ENCODE results near the gene C22orf31.
A peak's percentile ranks its signal among the peaks of the same experiment; 100 is the strongest.
"Not testable (repeated sequence)": the region's sequence is repeated elsewhere in the genome, so short reads cannot be mapped to it uniquely, and the experiment has no call there.

The C22orf31 gene

DNA sequence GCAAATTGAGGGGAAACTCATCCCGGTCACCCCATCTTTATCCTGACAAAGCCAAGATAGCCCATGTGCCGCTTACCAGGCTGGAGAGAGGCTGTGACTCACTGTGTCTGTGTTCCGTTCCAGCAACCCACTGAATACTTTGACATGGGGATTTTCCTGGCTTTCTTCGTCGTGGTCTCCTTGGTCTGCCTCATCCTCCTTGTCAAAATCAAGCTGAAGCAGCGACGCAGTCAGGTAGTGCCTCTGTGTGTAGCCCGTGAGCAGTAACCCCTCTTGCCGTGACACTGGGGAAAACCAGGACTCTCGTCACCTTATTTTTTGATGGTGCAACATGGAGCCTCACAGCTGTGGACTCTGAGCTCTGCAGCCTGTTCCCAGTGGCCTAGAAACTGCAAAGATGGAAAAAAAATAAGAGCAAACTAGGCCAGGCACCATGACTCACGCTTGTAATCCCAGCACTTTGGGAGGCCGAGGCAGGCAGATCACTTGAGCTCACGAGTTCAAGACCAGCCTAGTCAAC, 16.9 kb downstream of the C22orf31 start:
- H3K4me3 ChIP-seq (ENCODE audit: low read depth, low read length): no peak overlapping the region
- no peak for TF ChIP-seq CTCF (IDR thresholded peaks at IDR 0.05; ENCODE audit: low read depth, low read length, missing control alignments)
- DNase-seq (ENCODE audit: low read depth): no peak

DNA sequence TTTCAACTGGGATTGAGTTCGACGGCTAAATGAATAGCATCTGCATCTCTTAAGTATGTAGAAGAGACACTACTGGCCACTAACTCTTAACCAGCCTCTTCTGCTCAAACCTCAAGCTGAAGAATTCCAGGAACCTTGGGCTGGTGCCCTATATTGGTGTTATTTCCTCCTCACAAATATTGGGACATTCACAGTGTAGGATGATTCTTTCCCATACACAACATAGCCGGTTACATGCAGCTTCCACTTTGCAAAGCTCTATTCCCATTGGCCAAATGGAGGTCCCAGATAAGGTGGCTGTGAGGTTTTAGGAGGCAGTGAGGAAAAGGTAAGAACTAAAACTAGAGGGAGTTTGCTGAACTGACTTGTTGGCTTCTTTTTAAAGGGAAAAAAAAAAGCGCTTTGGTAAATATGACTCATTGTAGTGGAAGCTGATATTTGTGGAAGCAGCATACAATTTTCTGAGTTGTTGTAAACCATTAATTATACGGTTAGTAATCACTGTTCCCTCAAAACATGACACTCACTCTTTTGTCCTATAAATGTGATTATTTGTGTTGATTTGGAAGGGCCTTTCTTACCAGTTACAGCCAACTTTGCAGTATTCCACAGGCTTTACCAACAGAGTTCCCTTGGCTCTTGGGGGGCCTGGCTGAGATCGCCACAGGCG, 17.6 kb downstream of the C22orf31 start:
- H3K4me3 ChIP-seq (ENCODE audit: low read depth, low read length): no peak overlapping the region
- TF ChIP-seq CTCF (IDR thresholded peaks at IDR 0.05; ENCODE audit: low read depth, low read length, missing control alignments): no peak
- DNase-seq (ENCODE audit: low read depth): no peak

- TF ChIP-seq CTCF (IDR thresholded peaks at IDR 0.05; ENCODE audit: low read depth, low read length, missing control alignments): no peak
- H3K4me3 ChIP-seq (ENCODE audit: low read depth, low read length): no peak overlapping the region
- no peak for DNase-seq (ENCODE audit: low read depth)
These were observed 20.2 kb downstream of the C22orf31 start for GRCh38 chr22:29041408-29041807.

DNA sequence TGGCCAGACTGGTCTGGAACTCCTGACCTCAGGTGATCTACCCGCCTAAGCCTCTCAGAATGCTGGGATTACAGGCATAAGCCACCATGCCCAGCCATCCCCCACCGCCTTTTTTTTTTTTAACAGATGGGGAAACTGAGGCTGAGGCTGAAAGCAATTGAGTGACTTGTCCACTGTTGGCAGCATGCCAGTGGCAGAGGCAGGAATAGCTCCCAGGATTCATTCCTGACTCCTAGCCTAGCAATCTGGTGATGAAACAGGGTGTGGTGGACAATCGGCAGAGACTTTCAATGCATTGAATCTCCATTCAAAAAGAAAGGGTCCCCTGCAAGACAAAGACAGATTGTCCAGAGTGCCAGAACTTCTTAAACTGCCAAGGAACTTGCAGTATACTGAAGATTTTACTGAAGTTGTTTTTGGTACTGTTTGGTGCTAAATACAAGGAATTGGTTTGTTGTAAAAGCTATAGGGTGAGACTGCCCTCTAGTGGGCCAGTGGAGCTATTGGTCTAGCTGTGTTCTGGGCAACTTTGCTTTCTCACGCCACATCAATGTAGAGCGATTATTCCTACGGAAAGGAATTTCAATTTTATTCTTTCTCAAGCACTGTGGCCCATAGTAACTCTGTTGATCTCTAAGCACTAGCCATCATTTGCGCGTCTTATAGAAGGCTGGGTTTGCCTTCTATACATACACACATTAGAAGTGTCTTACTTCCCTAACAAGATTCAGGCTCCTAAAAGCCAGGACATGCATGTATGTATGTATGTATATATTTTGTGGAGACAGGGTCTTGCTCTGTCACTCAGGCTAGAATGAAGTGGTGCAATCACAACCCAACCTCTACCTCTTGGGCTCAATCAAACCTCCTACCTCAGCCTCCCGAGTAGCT, 21.0 kb downstream of the C22orf31 start:
- peak; percentile 94 for TF ChIP-seq CTCF (IDR thresholded peaks at IDR 0.05; ENCODE audit: low read depth, low read length, missing control alignments)
- peak; percentile 36 for DNase-seq (ENCODE audit: low read depth)
- no peak overlapping the region for H3K4me3 ChIP-seq (ENCODE audit: low read depth, low read length)

GRCh38 chr22:29039684-29040083, 21.9 kb downstream of the C22orf31 start:
- DNase-seq (ENCODE audit: low read depth); H3K4me3 ChIP-seq (ENCODE audit: low read depth, low read length): not testable (repeated sequence)

DNA sequence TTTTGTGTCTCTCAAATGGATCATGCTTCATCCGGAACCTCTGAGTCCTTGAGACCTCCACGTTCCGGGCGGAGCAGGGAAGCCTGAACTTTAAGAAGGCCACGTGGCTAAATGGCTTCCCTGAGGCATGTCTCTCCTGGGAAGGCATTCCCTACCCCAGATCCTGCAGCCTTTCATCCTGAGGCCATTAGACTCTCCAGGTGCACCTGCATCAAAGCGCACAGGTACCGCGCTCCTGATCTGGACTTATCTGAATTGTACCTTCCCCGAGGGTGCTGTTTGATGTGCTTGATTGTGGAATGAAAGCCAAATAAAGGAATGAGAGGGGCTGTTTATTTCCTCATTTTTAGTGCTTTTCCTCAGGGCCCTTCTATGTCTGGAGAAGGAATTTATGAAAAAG, 22.5 kb downstream of the C22orf31 start:
- H3K4me3 ChIP-seq (ENCODE audit: low read depth, low read length): no peak overlapping the region
- TF ChIP-seq CTCF (IDR thresholded peaks at IDR 0.05; ENCODE audit: low read depth, low read length, missing control alignments): no peak
- DNase-seq (ENCODE audit: low read depth): no peak

GRCh38 chr22:29037340-29037932, 24.2 kb downstream of the C22orf31 start:
- H3K4me3 ChIP-seq (ENCODE audit: low read depth, low read length): no peak overlapping the region
- no peak for TF ChIP-seq CTCF (IDR thresholded peaks at IDR 0.05; ENCODE audit: low read depth, low read length, missing control alignments)

More at GRCh38 chr22:29037340-29037932, 24.2 kb downstream of the C22orf31 start:
- DNase-seq (ENCODE audit: low read depth): no peak

Data from GM12864 (cell line).